D721Med (cell line): Measurements from ENCODE around the gene COG5.

Source experiments
- DNase-seq: peaks from one replicate; pipeline ENCODE4 v3.0.0; 2011; ENCODE audit warnings: low spot score; ENCODE audit not compliant: insufficient read length
- FAIRE-seq: peaks from 2 replicates; lab custom pipeline; 2011; peaks lifted over from hg19 to GRCh38; lab: Jason Lieb, UNC
- CTCF ChIP-seq: IDR thresholded peaks from 2 replicates; pipeline ENCODE4 v1.5.1; 2012; ENCODE audit warnings: mild to moderate bottlenecking, control low read depth; ENCODE audit not compliant: insufficient read depth; ENCODE audit errors: missing control alignments

COG5 gene

GRCh38 chr7:107430057-107430456 is 133.7 kb downstream of the COG5 start:
- TF ChIP-seq CTCF: no peak
- no peak for FAIRE-seq
- no peak for DNase-seq

- FAIRE-seq: no peak
- no peak for TF ChIP-seq CTCF
- no peak for DNase-seq
These were observed 135.1 kb downstream of the COG5 start for GRCh38 chr7:107428642-107429041.

- TF ChIP-seq CTCF: no peak
- no peak for FAIRE-seq
- no peak for DNase-seq
These were observed 136.3 kb downstream of the COG5 start for GRCh38 chr7:107427462-107427861.

- DNase-seq (no peak), FAIRE-seq (peak; percentile 35)
- TF ChIP-seq CTCF: no peak
These were observed 149.5 kb downstream of the COG5 start for GRCh38 chr7:107414198-107414597.

GRCh38 chr7:107408349-107408748 is 155.4 kb downstream of the COG5 start:
- no peak for TF ChIP-seq CTCF
- DNase-seq: no peak
- no peak for FAIRE-seq

GRCh38 chr7:107405559-107405958 is 158.2 kb downstream of the COG5 start:
- FAIRE-seq: no peak
- no peak for TF ChIP-seq CTCF
- no peak for DNase-seq

- FAIRE-seq (peak; percentile 94), DNase-seq (no peak)
- TF ChIP-seq CTCF: no peak
These were observed 158.8 kb downstream of the COG5 start for GRCh38 chr7:107404740-107405537.
